Fibroblast of lung (primary cell): ENCODE data around the gene SEPHS1. TPM values are rescaled to one million over a fixed set of nuclear protein-coding genes. Genes with fewer than 3 reads are reported as not detected.

Source experiments
- DNase-seq, 2 donors: peaks; one replicate each; pipeline versions ENCODE4 v3.0.0 to v3.0.0-alpha.2; 2010; ENCODE audit warnings: low read depth in 2 of 2
- H2AFZ ChIP-seq: 2 replicates; pipeline ENCODE4 v1.5.1; 2012; ENCODE audit warnings: low read length, control low read depth, inconsistent platforms
- H3K27ac ChIP-seq: 2 replicates; pipeline ENCODE4 v1.5.1; 2011; ENCODE audit warnings: low read length, control low read depth; ENCODE audit not compliant: insufficient read depth
- H3K27me3 ChIP-seq: 2 replicates; pipeline ENCODE4 v1.5.1; 2011; ENCODE audit warnings: mild to moderate bottlenecking, low read length; ENCODE audit not compliant: control insufficient read depth, insufficient read depth
- H3K36me3 ChIP-seq: 2 replicates; pipeline ENCODE4 v1.5.1; 2011; ENCODE audit warnings: low read length; ENCODE audit not compliant: control insufficient read depth, insufficient read depth
- H3K4me1 ChIP-seq: 2 replicates; pipeline ENCODE4 v1.5.1; 2011; ENCODE audit warnings: low read length; ENCODE audit not compliant: control insufficient read depth, insufficient read depth; ENCODE audit errors: extremely low read depth
- H3K4me2 ChIP-seq: 2 replicates; pipeline ENCODE4 v1.5.1; 2011; ENCODE audit warnings: low read length, control low read depth; ENCODE audit not compliant: insufficient read depth; ENCODE audit errors: extremely low read depth
- H3K4me3 ChIP-seq, 4 experiments: fragments of 200-600 bp in 1 of 4; sonication (generic) in 1 of 4; replicated peaks in 1 of 4; 2 replicates each; pipeline ENCODE4 v1.5.1; 2011 to 2016; ENCODE audit warnings: low read length in 4 of 4, low read depth in 3 of 4, mild to moderate bottlenecking in 3 of 4, control low read depth in 2 of 4, inconsistent platforms in 1 of 4, mixed read lengths in 1 of 4; ENCODE audit not compliant: insufficient read depth in 1 of 4; ENCODE audit errors: control extremely low read depth in 1 of 4
- H3K79me2 ChIP-seq: 2 replicates; pipeline ENCODE4 v1.5.1; 2012; ENCODE audit warnings: mild to moderate bottlenecking, low read length, inconsistent platforms; ENCODE audit not compliant: control insufficient read depth, insufficient read depth
- H3K9ac ChIP-seq: 2 replicates; pipeline ENCODE4 v1.5.1; 2011; ENCODE audit warnings: mild to moderate bottlenecking, low read length, control low read depth; ENCODE audit not compliant: insufficient read depth
- H3K9me3 ChIP-seq: 2 replicates; pipeline ENCODE4 v1.5.1; 2012; ENCODE audit warnings: low read depth, low read length; ENCODE audit not compliant: control insufficient read depth, insufficient read depth
- H4K20me1 ChIP-seq: 2 replicates; pipeline ENCODE4 v1.5.1; 2011; ENCODE audit warnings: low read length; ENCODE audit not compliant: control insufficient read depth, insufficient read depth; ENCODE audit errors: extremely low read depth
- EZH2 ChIP-seq: IDR thresholded peaks from 2 replicates; pipeline ENCODE4 v1.5.1; 2012; ENCODE audit warnings: low read length, control low read depth, mild to moderate bottlenecking; ENCODE audit errors: missing control alignments
- polyA plus RNA-seq, 2 donors: library from polyadenylated mRNA; depleted of rRNA in 1 of 2; stranded (reverse) in 1 of 2; unstranded in 1 of 2; fragments of >200 nt; gene quantifications; 2 replicates each; pipeline ENCODE4 v1.2.1, GENCODE V29; 2011 to 2012; ENCODE audit warnings: missing spikeins in 1 of 2
- total RNA-seq: library from RNA; depleted of rRNA; stranded (reverse); fragments of >200 nt; gene quantifications from 2 replicates; pipeline ENCODE4 v1.2.1, GENCODE V29; 2014
- TF ChIP-seq, protein P1 (sequence below), 2 donors: IDR thresholded peaks in 1 of 2; conservative IDR thresholded peaks in 1 of 2; 1 replicate in 1 of 2; 2 replicates in 1 of 2; pipeline ENCODE4 v1.5.1; 2011 to 2012; ENCODE audit warnings: low read length in 2 of 2, control low read depth in 1 of 2, inconsistent platforms in 1 of 2, low read depth in 1 of 2, mild to moderate bottlenecking in 1 of 2

Gene SEPHS1
- total and polyA plus RNA-seq, 2 donors (not counting 1 experiment from before 2014, with no cell fraction given) = 27.4 to 50.6 TPM

- H3K79me2 ChIP-seq = peaks cover 29% of the 10 kb centered on the region
- no peaks in the 10 kb centered on the region for H3K27me3 ChIP-seq
- peak overlapping the region; percentile 42 for H3K4me2 ChIP-seq
- H3K9ac ChIP-seq = no peak overlapping the region
- no peaks in the 10 kb centered on the region for H3K9me3 ChIP-seq
- H3K36me3 ChIP-seq = peaks cover 4% of the 10 kb centered on the region
- peak overlapping the region in 2 of 4 experiments; percentile 8 to 27 for H3K4me3 ChIP-seq
- no peak overlapping the region for H2AFZ ChIP-seq
- no peaks in the 10 kb centered on the region for H4K20me1 ChIP-seq
- TF ChIP-seq EZH2 = no peak
- TF ChIP-seq, protein P1, sequence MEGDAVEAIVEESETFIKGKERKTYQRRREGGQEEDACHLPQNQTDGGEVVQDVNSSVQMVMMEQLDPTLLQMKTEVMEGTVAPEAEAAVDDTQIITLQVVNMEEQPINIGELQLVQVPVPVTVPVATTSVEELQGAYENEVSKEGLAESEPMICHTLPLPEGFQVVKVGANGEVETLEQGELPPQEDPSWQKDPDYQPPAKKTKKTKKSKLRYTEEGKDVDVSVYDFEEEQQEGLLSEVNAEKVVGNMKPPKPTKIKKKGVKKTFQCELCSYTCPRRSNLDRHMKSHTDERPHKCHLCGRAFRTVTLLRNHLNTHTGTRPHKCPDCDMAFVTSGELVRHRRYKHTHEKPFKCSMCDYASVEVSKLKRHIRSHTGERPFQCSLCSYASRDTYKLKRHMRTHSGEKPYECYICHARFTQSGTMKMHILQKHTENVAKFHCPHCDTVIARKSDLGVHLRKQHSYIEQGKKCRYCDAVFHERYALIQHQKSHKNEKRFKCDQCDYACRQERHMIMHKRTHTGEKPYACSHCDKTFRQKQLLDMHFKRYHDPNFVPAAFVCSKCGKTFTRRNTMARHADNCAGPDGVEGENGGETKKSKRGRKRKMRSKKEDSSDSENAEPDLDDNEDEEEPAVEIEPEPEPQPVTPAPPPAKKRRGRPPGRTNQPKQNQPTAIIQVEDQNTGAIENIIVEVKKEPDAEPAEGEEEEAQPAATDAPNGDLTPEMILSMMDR (conservative IDR thresholded peaks at IDR 0.05 in 1 of 2, IDR thresholded peaks at IDR 0.05 in 1 of 2; ENCODE audit: low read depth in 1 of 2, low read length in 2 of 2) = no peak
- H3K4me1 ChIP-seq = no peaks in the 10 kb centered on the region
- H3K27ac ChIP-seq = no peak overlapping the region
- DNase-seq = no peak
Measured at GRCh38 chr10:13340626-13341376, 7.3 kb downstream of the SEPHS1 start.

DNA sequence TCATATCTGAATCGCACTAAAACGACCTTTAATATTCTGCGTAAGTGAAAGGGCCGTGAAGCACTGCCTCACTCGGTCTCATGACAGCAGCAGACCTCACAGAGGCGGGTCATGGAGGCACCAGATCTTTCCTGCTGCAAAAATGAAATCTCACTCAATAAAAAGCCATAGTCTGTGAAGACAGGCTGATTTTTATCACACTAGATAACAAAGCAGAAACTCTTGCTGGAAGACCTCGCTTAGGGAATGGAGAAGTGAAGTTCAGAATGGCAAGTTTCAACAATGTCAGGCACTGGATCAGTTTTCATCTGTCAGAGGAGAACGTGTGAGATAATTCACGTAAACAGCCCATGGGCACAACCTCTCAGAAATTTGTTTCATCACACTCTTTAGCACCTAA is 8.0 kb downstream of the SEPHS1 start:
- Histone ChIP-seq H3K27ac (no peak overlapping the region), H3K27me3 (no peaks in the 10 kb centered on the region), H2AFZ (no peak overlapping the region), H3K9me3 (no peaks in the 10 kb centered on the region), H3K4me3 (peak overlapping the region in 2 of 4 experiments; percentile 8 to 27), H3K36me3 (peaks cover 5% of the 10 kb centered on the region), H3K4me1 (no peaks in the 10 kb centered on the region), H3K9ac (no peak overlapping the region), H3K79me2 (peaks cover 23% of the 10 kb centered on the region), H3K4me2 (peak overlapping the region; percentile 46), H4K20me1 (no peaks in the 10 kb centered on the region)
- TF ChIP-seq, protein P1 (conservative IDR thresholded peaks at IDR 0.05 in 1 of 2, IDR thresholded peaks at IDR 0.05 in 1 of 2; ENCODE audit: low read depth in 1 of 2, low read length in 2 of 2) = no peak
- TF ChIP-seq EZH2 = no peak
- peak in 1 of 2 donors; percentile 9 for DNase-seq

DNA sequence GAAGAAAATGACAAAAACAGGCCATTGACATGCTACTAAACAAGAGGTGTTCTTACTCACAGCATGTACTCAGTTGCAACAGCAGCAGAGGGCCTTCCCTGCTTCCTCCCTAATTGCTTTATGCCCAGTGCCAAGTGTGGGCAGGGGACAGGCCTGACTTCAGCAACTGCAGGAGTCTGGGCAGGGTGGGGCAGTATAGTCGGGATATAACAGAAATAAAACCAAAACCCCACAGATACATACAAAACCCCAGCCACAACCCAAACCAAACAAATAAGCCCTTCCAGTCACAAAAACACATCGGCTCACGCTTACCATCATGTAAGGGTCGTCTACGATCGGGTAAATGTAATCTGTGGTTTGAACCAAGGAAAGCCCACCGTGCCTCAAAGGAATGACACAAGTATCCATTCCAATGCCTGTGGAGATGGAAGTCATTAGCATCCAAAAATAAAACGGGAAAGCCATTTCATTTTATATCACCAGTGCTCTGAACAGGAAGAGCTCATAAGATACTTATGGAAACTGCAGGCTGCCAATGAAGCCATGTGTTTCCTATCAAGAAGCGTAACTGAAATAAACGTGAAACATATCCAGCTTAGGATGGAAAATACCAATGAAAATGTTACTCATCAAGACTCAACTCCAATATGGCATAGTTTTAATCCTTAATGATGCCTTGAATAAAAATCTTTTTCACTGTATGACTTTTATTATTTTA is 9.5 kb downstream of the SEPHS1 start:
- H3K36me3 ChIP-seq = peaks cover 8% of the 10 kb centered on the region
- H3K79me2 ChIP-seq = peaks cover 18% of the 10 kb centered on the region
- peak overlapping the region; percentile 16 for H3K4me2 ChIP-seq

More for the DNA sequence above, 9.5 kb downstream of the SEPHS1 start:
- Histone ChIP-seq H3K9me3 (no peaks in the 10 kb centered on the region), H3K27me3 (no peaks in the 10 kb centered on the region), H3K27ac (no peak overlapping the region), H3K4me1 (no peaks in the 10 kb centered on the region), H3K4me3 (peak overlapping the region in 1 of 4 experiments; percentile 13), H3K9ac (no peak overlapping the region), H4K20me1 (no peaks in the 10 kb centered on the region), H2AFZ (peak overlapping the region; percentile 24)
- peak; percentile 24 to 83 for DNase-seq
- no peak for TF ChIP-seq EZH2
- TF ChIP-seq, protein P1 (conservative IDR thresholded peaks at IDR 0.05 in 1 of 2, IDR thresholded peaks at IDR 0.05 in 1 of 2; ENCODE audit: low read depth in 1 of 2, low read length in 2 of 2) = no peak
